SW480 (cell line): Measurements from ENCODE around the gene PDE4D.
A peak's percentile ranks its signal among the peaks of the same experiment; 100 is the strongest.
"Not testable (repeated sequence)": the region's sequence is repeated elsewhere in the genome, so short reads cannot be mapped to it uniquely, and the experiment has no call there.

Experiments
- DNase-seq: peaks from one replicate; pipeline ENCODE4 v3.0.0-alpha.2; 2016; ENCODE audit warnings: low spot score

Gene PDE4D

DNA sequence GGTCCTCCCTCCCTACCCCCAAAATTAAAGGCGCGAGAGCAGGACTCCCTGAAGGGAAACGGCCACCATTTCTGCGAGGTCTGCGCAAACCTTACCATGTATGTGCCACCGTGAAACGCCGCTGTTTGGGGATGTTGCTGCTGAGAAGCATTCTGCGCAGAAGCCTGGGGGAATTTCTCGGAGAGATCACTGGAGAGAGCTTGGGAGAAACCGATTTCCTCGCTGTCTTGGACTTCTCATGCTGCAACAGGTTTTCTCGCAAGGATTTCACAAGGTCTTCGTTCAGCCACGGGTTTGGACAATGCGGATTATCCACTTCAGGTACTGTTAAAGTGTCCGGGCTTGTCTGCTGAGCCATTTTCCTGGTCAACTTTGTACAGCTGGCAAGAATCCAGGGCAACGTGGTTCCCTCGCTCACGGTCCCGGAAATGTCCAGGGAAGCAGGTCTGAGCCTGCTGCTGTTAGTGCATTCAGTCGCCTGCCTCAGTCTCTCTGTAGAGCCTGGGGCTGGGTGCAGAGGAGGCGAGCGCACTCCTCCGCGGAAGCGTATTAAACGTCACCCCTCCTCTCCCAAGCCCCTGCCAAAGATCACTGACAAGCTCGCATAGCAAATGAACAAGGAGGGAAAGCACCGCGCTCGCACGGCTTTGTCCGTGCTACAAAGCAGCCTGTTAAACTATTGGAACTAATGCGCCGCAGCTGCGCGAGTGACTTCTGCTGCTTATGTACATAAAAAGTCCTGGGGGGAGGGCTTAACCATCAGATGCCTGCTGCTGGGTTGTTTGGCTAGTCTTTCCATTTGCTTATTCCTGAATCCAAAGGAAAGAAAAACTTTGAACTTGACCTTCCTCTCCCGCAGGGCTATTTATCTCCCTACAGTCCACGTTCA, 125.1 kb downstream of the PDE4D start:
- peak; percentile 81 for DNase-seq

DNA sequence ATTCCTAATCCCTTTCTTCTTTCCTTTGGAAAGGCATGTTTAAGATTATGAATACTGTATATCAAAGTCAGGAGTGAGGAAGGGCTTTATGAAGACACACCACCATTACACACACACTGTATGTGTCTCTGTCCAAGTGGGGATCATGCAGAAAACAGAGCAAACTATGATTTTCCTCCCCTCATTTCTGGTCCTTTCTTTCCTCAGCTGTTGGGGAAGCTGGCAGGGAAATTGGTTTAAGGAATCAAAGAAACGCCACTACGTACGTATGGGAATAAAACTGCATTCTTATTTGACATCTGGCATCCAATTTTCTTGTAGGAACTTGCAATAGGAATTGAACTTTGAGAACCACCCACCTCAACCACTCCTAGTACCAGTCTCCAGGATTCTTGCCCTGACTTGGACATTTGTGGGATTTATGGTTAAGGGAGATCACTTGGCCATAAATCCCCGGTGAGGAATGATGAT, 125.8 kb downstream of the PDE4D start:
- no peak for DNase-seq

DNA sequence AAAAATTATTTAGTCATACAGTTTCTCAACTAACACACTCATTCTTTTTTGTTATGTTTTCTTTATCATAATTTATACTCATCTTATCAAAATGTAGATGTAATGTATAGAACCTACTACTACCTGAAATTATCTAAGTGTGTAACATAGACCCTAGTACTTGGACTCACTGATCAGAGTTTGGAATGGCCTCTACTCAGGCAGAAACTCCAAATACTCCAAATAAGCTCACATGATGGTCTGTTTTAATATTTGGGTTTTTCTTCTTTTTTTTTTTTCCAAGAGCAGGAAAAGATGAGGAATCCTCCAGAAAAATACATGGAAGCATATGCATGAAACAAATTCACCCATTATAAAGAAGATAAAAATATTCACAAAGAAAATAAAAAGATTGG, 126.3 kb downstream of the PDE4D start:
- no peak for DNase-seq

DNA sequence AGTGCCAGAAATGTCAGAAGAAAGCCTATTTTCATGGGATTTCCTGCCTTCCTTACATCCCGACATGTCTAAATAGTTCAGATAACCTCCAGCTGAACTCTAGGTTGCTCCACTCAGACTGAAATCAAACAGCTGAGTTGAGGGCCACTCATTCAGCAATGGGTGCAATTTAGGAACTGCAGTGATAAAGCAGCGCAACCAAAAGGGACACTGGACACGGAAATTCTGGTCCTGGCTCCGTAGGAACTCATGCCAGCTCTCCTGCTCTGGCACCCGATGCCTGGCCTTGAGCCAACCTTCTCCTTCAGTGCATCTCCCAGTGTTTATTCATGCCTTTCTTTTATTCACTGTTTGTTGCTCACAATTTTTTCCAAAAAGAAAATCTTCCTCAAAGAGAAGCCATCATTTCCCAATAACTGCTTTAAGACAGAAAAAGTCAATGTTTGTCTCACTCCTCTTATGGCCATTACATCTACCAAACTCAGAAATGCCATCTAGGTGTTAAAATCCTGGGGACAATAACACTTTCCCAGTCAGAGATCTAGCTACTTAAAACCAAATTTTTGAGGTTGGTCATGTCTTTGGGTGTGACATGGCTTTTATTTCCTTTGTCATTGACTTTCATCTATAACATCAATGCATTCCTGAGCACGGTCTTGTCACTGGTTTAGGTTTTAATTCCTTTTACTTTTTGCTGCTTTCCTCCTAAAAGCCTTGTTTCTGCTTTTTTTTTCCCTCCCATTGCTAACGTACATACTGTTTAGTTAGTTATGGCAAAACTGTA, 126.9 kb downstream of the PDE4D start:
- DNase-seq = no peak

DNA sequence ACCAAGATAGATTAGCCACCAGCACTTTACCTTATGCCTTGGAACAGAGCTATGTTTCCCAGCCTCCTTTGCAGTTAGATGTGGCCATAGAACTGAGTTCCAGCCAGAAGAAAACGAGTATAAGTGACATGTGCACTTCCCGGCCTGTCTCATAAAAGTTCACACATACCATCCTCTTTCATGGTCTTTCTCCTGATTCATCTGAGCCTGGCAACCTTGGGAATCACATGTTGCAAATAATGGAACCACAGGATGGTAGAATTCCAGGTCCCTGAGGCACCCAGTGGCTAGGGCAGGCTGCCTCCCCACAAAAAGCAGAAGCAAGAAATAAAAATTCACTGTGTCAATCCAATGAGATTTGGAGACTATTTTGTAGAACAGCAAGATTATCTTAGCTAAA, 128.1 kb downstream of the PDE4D start:
- DNase-seq = no peak

DNA sequence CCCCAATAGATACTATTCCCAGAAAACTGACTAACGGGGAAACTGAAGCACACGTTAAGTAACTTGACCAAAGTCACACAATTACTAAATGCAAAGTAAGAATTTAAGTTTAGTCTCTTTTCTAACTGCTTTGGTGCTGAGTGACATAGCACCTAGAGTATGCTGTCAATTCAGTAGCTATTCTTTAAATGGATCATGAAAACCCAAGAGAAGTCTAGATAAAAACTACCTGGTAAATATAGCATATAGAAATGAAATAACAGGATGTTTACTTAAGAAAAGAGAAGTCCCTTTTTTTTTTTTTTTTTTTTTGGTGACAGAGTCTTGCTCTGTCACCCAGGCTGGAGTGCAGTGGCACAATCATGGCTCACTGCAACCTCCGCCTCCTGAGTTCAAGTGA, 129.2 kb downstream of the PDE4D start:
- DNase-seq = no peak

DNA sequence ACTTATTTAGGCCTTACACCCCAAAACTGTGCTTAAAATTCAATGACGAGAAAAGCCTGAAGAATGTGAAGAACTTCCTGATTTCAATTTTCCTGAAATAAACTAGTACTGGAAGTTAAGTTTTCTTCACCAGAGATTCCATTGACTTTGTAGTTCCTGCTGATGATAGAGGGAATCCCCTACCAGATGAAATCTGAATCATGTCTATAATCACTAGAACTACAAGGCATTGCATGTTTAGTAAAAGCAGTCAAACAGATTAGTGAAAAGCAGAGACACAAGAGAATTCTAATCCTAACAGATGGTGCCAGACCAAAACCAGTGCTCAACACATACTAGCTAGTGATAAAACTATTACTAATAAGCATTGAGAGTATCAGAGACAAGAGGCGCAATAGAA, 130.0 kb downstream of the PDE4D start:
- DNase-seq = no peak

DNA sequence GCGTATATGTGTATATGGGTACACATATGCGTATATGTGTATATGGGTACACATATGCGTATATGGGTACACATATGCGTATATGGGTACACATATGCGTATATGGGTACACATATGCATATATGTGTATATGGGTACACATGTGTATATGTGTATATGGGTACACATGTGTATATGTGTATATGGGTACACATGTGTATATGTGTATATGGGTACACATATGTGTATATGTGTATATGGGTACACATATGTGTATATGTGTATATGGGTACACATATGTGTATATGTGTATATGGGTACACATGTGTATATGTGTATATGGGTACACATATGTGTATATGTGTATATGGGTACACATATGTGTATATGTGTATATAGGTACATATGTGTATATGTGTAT, 131.3 kb downstream of the PDE4D start:
- not testable (repeated sequence) for DNase-seq

DNA sequence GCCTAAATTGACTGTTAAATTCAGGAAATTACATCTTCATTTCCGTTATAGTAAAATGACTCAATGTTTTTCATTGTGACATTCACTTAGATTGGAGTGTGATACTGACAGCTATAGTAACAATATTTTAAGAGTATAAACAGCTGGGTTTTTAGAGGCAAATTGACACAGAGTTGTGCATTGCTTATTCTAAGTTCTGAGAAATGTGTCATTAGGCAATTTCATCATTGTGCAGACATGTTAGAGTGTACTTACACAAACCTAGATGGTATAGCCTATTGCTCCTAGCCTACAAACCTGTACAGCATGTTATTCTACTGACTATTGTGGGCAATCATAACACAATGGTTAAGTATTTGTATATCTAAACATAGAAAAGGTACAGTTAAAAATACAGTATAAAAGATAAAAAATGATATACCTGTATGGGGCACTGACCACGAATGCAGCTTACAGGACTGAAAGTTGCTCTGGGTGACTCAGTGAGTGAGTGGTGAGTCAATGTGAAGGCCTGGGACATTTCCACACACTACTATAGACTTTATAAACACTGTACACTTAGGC, 132.7 kb downstream of the PDE4D start:
- no peak for DNase-seq

DNA sequence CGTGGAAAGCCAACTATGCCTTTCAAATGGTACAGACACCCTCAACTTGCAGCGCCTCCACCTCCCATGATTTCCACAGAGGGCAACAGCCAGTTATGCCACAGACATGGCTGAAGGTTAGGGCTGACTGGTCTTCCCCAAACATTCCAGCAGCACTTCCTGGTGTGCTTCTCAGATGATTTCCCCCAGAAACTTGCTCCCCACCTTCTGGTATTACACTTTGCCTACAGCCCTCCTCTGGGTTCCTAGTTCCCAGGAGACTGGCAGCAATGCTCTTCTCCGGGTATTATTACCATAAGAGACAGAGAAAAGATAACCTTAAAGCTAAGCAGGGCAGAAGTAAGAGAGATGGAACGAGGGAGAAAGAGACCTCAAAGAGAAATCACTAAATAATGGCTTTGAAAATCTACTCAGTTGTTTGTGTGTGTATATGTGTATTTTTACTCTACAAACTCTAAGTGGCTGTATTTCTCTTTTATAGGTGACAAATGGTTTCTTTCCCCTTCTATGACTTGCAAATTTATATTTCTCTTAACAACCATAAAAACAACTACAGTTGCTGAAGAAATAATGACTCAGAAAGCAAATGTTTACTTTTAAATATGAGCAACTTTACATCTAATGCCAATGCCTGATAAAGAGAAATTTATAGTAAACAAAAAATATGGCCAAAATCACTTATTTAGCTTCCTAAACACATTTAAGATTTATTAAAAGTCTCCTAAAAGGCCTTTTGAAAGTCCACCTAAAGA, 133.8 kb downstream of the PDE4D start:
- no peak for DNase-seq

DNA sequence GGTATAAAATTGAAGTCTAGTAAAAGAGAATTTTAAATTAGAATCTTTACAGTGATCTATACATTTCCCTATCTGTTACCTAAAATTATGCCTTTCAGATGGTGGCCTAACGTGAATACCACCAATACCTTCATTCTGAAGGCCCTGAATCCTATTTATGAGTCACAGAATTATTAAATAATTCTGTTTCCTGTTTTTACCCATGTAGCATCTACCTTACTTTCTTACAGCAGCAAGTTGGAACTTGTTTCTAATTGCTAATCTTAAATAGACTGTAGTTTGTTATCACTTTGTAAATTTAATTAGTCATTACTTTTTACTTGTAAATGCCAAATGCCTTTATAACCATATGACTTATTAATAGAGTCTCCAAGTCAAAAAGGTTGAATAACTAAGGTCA, 135.0 kb downstream of the PDE4D start:
- no peak for DNase-seq

DNA sequence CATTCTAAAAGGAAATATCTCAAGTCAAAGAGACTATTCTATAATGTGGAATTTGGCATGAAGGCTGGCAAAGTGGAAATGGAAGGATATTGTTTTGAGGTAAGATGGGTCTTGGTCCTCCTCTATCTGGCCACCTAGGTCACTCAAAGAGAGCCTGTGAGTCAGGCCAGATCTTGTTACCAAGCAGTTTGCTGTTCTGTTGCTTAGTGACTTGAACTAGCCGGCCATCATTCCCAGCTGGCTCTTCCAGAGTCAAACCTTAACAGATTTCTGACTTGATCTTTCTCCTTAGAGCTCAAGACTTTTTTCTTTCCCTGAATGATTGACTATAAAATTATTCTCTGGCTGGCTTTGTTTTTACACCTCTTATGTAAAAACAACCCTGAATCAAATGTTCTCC, 136.1 kb downstream of the PDE4D start:
- no peak for DNase-seq

DNA sequence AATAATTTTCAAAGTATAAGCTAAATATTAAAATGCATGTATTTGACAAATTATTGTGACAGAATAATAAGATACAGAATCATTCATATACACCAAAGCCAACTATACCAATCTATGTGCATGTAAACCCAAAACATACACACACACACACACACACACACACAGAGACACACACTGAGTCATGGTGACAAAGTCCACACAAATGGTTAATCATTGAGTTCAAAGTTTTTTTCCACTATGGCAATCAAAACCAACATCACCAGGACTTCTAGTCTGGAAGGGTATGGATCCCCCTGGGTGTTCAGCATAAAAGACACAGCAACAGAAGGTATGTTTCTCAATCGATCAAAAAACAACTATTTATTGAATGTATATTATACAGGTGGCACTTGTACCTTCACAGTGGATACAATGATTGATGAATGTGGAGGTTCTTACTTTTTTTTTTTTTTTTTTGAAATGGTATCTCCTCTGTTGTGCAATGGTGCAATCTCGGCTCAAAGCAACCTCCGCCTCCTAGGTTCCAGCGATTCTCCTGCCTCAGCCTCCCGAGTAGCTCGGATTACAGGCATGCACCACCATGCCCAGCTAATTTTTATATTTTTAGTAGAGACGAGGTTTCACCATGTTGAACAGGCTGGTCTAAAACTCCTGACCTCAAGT, 137.0 kb downstream of the PDE4D start:
- DNase-seq = peak; percentile 82

DNA sequence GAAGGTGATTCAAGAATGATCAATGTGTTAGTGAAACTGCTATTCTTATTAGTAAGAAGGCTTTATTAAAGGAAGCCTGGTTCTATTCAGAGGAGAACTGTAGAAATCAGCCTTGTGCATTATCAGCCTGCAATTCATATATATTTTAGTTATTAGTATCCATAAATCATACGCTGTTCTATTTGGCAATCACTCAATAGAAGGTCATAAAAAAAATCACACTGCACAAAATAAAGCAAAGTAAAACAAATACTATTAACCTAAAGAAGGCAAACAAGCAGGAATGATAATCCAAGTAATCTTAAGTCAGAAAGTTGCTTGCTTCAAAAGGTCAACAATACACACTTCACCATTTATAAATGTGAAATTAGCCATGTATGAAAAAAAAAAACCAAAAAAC, 138.1 kb downstream of the PDE4D start:
- DNase-seq = no peak

DNA sequence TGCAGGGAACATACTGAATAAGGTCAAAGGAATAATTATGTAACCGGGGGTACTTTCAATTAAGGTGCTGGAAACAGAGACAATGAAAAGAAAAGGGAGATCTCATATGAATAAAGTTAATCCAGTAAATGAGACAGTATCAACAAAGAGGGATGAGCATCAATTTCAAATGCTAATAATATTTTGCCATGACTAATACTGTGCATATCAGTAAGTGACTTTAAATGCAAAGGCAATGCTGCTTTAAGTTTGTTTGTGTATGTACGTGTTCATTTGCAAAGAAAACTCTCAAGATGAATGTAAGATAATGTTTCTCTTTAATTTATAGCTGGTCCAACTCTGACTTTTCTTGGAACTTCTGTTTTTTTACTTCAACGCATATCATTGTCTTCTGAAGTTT, 139.9 kb downstream of the PDE4D start:
- no peak for DNase-seq

DNA sequence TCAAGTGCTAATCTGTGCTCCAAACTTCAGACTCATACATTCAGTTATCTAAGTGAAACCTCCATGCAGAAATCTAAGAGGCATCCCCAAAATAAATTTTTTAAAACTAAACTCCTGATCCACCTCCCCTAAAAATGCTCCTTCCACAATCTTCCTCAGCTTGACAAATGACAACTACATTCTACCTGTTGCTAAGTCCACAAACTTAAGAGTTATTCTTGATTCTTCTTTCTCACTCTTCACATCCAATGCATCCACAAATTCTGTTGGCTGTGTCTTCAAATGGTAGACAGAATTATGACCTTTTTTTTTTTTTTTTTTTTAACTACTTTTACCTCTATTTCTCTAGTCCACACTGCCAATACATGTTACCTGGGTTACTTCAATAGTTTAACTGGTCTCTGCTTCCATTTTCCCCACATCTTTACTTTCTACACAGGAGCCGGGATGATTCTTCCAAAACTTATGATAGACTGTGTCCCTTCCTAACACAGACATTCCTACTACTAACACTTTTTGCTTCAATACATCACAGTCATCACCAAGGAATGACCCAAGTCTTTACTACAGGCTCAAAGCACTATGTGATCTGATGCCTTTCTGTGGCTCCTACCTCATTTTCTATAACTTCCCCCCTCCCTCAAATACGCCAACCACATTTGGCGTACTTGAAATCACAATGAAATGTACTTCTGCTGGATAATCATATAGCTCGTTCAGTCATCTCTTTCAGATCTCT, 143.6 kb downstream of the PDE4D start:
- no peak for DNase-seq

DNA sequence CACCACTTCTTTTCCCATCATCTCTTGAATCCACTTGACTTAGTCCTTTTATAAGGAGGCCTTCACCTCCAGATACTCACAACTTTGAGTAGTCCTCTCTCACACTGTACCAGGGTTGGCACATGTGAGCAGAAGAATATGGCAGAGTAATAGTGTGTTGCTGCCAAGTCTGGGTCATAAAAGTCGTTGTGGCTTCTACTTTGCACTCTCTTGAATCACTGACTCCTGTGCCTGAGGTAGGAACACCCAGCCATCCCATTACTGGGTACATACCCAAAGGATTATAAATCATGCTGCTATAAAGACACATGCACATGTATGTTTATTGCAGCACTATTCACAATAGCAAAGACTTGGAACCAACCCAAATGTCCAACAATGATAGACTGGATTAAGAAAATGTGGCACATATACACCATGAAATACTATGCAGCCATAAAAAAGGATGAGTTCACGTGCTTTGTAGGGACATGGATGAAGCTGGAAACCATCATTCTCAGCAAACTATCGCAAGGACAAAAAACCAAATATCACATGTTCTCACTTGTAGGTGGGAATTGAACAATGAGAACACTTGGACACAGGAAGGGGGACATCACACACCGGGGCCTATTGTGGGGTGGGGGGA, 145.4 kb downstream of the PDE4D start:
- DNase-seq = not testable (repeated sequence)

DNA sequence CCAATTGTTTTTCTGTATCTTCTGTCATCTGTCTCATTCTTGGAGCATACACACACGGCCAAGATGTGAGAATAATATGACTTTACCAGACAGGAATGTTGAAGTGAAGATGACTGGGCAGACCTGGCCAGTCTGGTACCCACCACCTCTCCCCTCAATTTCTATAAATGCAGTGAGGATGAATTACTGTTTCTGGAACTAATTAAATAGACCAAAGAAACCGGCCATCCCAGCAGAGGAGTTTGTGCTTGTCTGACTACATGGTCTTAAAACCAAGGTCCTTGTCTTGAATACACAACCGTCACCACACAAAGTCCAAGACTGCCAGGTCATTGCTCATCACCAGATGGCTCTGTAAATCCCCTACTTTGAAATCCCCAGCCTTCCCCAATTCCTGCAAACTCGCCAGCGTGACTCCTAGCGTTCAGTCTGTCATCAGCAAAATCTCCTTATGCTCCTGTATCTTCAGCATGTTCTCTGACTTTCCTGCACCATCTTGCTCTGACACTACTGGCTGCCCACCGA, 147.2 kb downstream of the PDE4D start:
- DNase-seq = no peak

DNA sequence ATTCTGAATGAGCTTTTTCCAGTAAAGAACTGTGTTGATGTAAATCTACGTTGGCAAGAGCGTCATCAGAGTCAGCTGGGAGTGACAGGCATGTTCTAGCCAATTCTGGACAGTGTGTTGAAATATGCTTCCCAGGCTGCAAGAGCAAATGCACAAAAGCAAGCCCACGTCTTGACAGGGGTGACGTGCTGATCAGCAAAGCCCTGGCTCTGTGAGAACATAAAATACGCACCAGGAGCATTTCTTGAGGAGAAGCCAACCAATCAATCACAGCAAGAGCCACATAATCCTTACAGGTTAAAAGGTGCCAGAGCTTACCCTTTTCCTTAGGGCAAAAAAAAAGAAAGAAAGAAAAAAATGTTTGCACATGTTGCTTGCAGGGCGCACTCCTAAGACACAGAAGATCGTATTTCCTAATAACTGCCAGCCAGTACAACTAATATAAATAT, 148.1 kb downstream of the PDE4D start:
- no peak for DNase-seq

DNA sequence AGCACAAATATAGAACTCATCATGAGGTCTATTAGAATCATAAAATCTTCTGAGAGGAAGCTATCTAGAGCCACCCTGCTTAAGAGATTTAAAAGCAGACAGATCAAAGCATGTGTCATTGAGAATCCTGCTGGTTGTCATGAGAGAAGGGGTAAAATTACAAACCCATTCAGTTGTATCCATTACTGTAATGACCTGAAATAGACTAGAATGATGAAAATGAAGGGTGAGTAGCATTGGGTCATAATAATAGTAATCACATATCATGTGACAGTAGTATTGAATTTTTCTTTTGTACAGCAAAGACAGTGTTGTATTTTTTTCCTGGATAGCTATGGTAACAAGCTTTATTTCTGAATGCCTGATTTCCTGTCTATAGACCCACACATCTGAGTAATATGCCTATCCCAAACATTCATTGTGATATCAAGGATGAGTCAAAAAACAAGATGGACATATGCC, 149.0 kb downstream of the PDE4D start:
- DNase-seq = peak; percentile 53
